Endothelial cell (in vitro differentiated cells): ENCODE results near the gene GRM1. TPM values are rescaled to one million over a fixed set of nuclear protein-coding genes. Genes with fewer than 3 reads are reported as not detected.

Experiments
- DNase-seq: peaks from one replicate; pipeline ENCODE4 v3.0.0; 2021; ENCODE audit warnings: low spot score
- H3K27ac Mint-ChIP-seq: one replicate; pipeline ENCODE4 v1.8.0; 2021; ENCODE audit warnings: mixed read lengths, inconsistent platforms; ENCODE audit not compliant: unreplicated experiment
- H3K27me3 Mint-ChIP-seq: one replicate; pipeline ENCODE4 v1.8.0; 2021; ENCODE audit warnings: mild to moderate bottlenecking, moderate library complexity, mixed read lengths, inconsistent platforms; ENCODE audit not compliant: unreplicated experiment
- H3K36me3 Mint-ChIP-seq: one replicate; pipeline ENCODE4 v1.8.0; 2021; ENCODE audit warnings: mild to moderate bottlenecking, low read depth, mixed read lengths, inconsistent platforms; ENCODE audit not compliant: unreplicated experiment
- H3K4me1 Mint-ChIP-seq: one replicate; pipeline ENCODE4 v1.8.0; 2021; ENCODE audit warnings: mild to moderate bottlenecking, mixed read lengths, inconsistent platforms; ENCODE audit not compliant: unreplicated experiment
- H3K4me3 Mint-ChIP-seq: one replicate; pipeline ENCODE4 v1.8.0; 2021; ENCODE audit warnings: mild to moderate bottlenecking, mixed read lengths, inconsistent platforms; ENCODE audit not compliant: unreplicated experiment
- H3K9me3 Mint-ChIP-seq: one replicate; pipeline ENCODE4 v1.8.0; 2021; ENCODE audit warnings: mixed read lengths, inconsistent platforms; ENCODE audit not compliant: unreplicated experiment
- CTCF ChIP-seq: fragments of 200-600 bp; sonication (generic); IDR thresholded peaks from one replicate; pipeline ENCODE4 v1.5.0; 2021; ENCODE audit warnings: antibody characterized with exemption; ENCODE audit not compliant: unreplicated experiment
- total RNA-seq: library from RNA; stranded (reverse); fragmentation: NEBNext Ultra II Directional; extraction: Animal tissue kit (Norgen Biotek cat#: 25700); gene quantifications from one replicate; pipeline ENCODE4 v1.2.1, GENCODE V29; 2021; ENCODE audit not compliant: unreplicated experiment

The GRM1 gene
- total RNA-seq, 1 donor from 2014 or later, result 0.23 TPM

GRCh38 chr6:146305951-146306350, 277.1 kb downstream of the GRM1 start:
- H3K27me3 Mint-ChIP-seq, result peaks cover 1% of the 10 kb centered on the region
- peaks cover 16% of the 10 kb centered on the region for H3K4me1 Mint-ChIP-seq
- H3K27ac Mint-ChIP-seq, result no peak overlapping the region
- TF ChIP-seq CTCF, result no peak
- no peaks in the 10 kb centered on the region for H3K36me3 Mint-ChIP-seq
- no peaks in the 10 kb centered on the region for H3K9me3 Mint-ChIP-seq
- H3K4me3 Mint-ChIP-seq, result no peak overlapping the region
- no peak for DNase-seq

GRCh38 chr6:146310628-146311027, 281.8 kb downstream of the GRM1 start:
- no peak for DNase-seq
- Mint-ChIP-seq H3K27me3 (no peaks in the 10 kb centered on the region), H3K9me3 (no peaks in the 10 kb centered on the region), H3K4me1 (peaks cover 1% of the 10 kb centered on the region), H3K4me3 (no peak overlapping the region), H3K27ac (no peak overlapping the region), H3K36me3 (no peaks in the 10 kb centered on the region)
- no peak for TF ChIP-seq CTCF

- TF ChIP-seq CTCF, result no peak
- Mint-ChIP-seq H3K27me3 (no peaks in the 10 kb centered on the region), H3K4me3 (no peak overlapping the region), H3K4me1 (no peaks in the 10 kb centered on the region), H3K27ac (no peak overlapping the region), H3K36me3 (no peaks in the 10 kb centered on the region), H3K9me3 (no peaks in the 10 kb centered on the region)
- DNase-seq, result no peak
Measured at GRCh38 chr6:146311079-146311478, 282.2 kb downstream of the GRM1 start.

GRCh38 chr6:146312608-146313007, 283.7 kb downstream of the GRM1 start:
- DNase-seq, result no peak
- Mint-ChIP-seq H3K9me3 (no peaks in the 10 kb centered on the region), H3K27ac (no peak overlapping the region), H3K4me3 (no peak overlapping the region), H3K27me3 (no peaks in the 10 kb centered on the region), H3K36me3 (no peaks in the 10 kb centered on the region), H3K4me1 (no peaks in the 10 kb centered on the region)
- TF ChIP-seq CTCF, result no peak

- H3K36me3 Mint-ChIP-seq, result no peaks in the 10 kb centered on the region
- H3K27me3 Mint-ChIP-seq, result no peaks in the 10 kb centered on the region
- no peaks in the 10 kb centered on the region for H3K4me1 Mint-ChIP-seq
- no peak overlapping the region for H3K4me3 Mint-ChIP-seq
- no peak for DNase-seq
- TF ChIP-seq CTCF, result no peak
- no peaks in the 10 kb centered on the region for H3K9me3 Mint-ChIP-seq
- no peak overlapping the region for H3K27ac Mint-ChIP-seq
Measured at GRCh38 chr6:146315381-146316174, 286.7 kb downstream of the GRM1 start.
